Fibroblast of villous mesenchyme (primary cell): ENCODE data around the gene POMGNT1. TPM values are rescaled to one million over a fixed set of nuclear protein-coding genes. Genes with fewer than 3 reads are reported as not detected.
A peak's percentile ranks its signal among the peaks of the same experiment; 100 is the strongest.

Experiments
- DNase-seq: peaks from one replicate; pipeline ENCODE4 v3.0.0-alpha.2; 2010; ENCODE audit warnings: low read depth
- H3K4me3 ChIP-seq: 2 replicates; pipeline ENCODE4 v1.5.1; 2011; ENCODE audit warnings: low read depth, mild to moderate bottlenecking, low read length
- CTCF ChIP-seq: IDR thresholded peaks from 2 replicates; pipeline ENCODE4 v1.5.1; 2012; ENCODE audit warnings: low read depth, mild to moderate bottlenecking, low read length; ENCODE audit not compliant: insufficient read depth
- total RNA-seq: library from RNA; depleted of rRNA; stranded (reverse); fragments of >200 nt; gene quantifications from 2 replicates; pipeline ENCODE4 v1.2.3, GENCODE V29; 2012

POMGNT1 gene
- total RNA-seq, 1 donor = 81.2 TPM

GRCh38 chr1:46188295-46189030 is 9.8 kb downstream of the POMGNT1 start:
- TF ChIP-seq CTCF = peak; percentile 2
- no peak for DNase-seq
- H3K4me3 ChIP-seq = no peak overlapping the region

GRCh38 chr1:46187106-46187869 is 10.9 kb downstream of the POMGNT1 start:
- no peak for DNase-seq
- no peak for TF ChIP-seq CTCF
- H3K4me3 ChIP-seq = no peak overlapping the region

GRCh38 chr1:46186076-46186475 is 12.2 kb downstream of the POMGNT1 start:
- TF ChIP-seq CTCF = no peak
- no peak for DNase-seq
- H3K4me3 ChIP-seq = no peak overlapping the region

- no peak for DNase-seq
- TF ChIP-seq CTCF = no peak
- no peak overlapping the region for H3K4me3 ChIP-seq
Observed at GRCh38 chr1:46184920-46185658, 13.1 kb downstream of the POMGNT1 start.

- no peak overlapping the region for H3K4me3 ChIP-seq
- TF ChIP-seq CTCF = no peak
- no peak for DNase-seq
Observed at GRCh38 chr1:46183926-46184557, 14.2 kb downstream of the POMGNT1 start.

- no peak for TF ChIP-seq CTCF
- DNase-seq = peak; percentile 87
- no peak overlapping the region for H3K4me3 ChIP-seq
Observed at GRCh38 chr1:46183079-46183847, 15.0 kb downstream of the POMGNT1 start.
